PC-3 (cell line): ENCODE data around the gene SRRM2. TPM values are rescaled to one million over a fixed set of nuclear protein-coding genes. Genes with fewer than 3 reads are reported as not detected.

Experiments
- ATAC-seq: fragments of 200-7000 bp; cut with Tn5 transposase; 2 replicates; pipeline ENCODE4 v1.9.1; 2020; ENCODE audit warnings: mild to moderate bottlenecking, moderate library complexity
- Bru-seq: library from RNA; stranded (reverse); fragments of 400-500 nt; gene quantifications from one replicate; lab custom pipeline; 2021; lab: Mats Ljungman, UMichigan
- BruChase-seq, 2 experiments: library from RNA; stranded (reverse); fragments of 400-500 nt; gene quantifications; one replicate each; lab custom pipeline; 2021; lab: Mats Ljungman, UMichigan
- BruUV-seq: library from RNA; stranded (reverse); fragments of 400-500 nt; replicated peaks from 2 replicates; lab custom pipeline; 2021; lab: Mats Ljungman, UMichigan
- CTCF ChIA-PET: fragments of 300-600 bp; sonication (Branson Sonifier 250); formaldehyde crosslinking; loops from one replicate; lab custom pipeline; 2022; ENCODE audit warnings: antibody characterized with exemption; lab: Charles Lee
- POLR2A ChIA-PET: fragments of 300-600 bp; sonication (Branson Sonifier 250); formaldehyde crosslinking; loops from one replicate; lab custom pipeline; 2022; ENCODE audit warnings: antibody characterized with exemption; ENCODE audit not compliant: unreplicated experiment; lab: Charles Lee
- DNase-seq: peaks from one replicate; pipeline ENCODE4 v3.0.0-alpha.2; 2015
- H2AFZ ChIP-seq: fragments of 300-600 bp; sonication (generic); 2 replicates; pipeline ENCODE4 v1.6.0; 2016; ENCODE audit warnings: antibody characterized with exemption, low read length
- H3F3A ChIP-seq: fragments of 300-600 bp; sonication (generic); one replicate; pipeline ENCODE4 v1.6.0; 2017; ENCODE audit warnings: antibody characterized with exemption, low read length, control low read depth, mild to moderate bottlenecking; ENCODE audit not compliant: unreplicated experiment
- H3K27ac ChIP-seq: fragments of 300-600 bp; sonication (generic); 2 replicates; pipeline ENCODE4 v1.5.1; 2016; ENCODE audit warnings: mild to moderate bottlenecking, low read length
- H3K27me3 ChIP-seq: fragments of 300-600 bp; sonication (generic); 2 replicates; pipeline ENCODE4 v1.6.1; 2016; ENCODE audit warnings: low read length, mixed read lengths
- H3K36me3 ChIP-seq: fragments of 300-600 bp; sonication (generic); 2 replicates; pipeline ENCODE4 v1.6.1; 2016; ENCODE audit warnings: low read depth, mixed run types, low read length, mixed read lengths
- H3K4me1 ChIP-seq: fragments of 300-600 bp; sonication (generic); 2 replicates; pipeline ENCODE4 v1.5.1; 2016; ENCODE audit warnings: low read length; ENCODE audit not compliant: insufficient read depth
- H3K4me2 ChIP-seq: fragments of 300-600 bp; sonication (generic); 2 replicates; pipeline ENCODE4 v1.6.0; 2016; ENCODE audit warnings: low read length
- H3K4me3 ChIP-seq: fragments of 300-600 bp; sonication (generic); 2 replicates; pipeline ENCODE4 v1.5.1; 2016; ENCODE audit warnings: mild to moderate bottlenecking, low read length, mixed read lengths
- H3K79me2 ChIP-seq: fragments of 300-600 bp; sonication (generic); 2 replicates; pipeline ENCODE4 v1.6.1; 2017; ENCODE audit warnings: low read length, mixed read lengths
- H3K9ac ChIP-seq: fragments of 300-600 bp; sonication (generic); 2 replicates; pipeline ENCODE4 v1.6.0; 2016; ENCODE audit warnings: mild to moderate bottlenecking, low read length
- H3K9me2 ChIP-seq: fragments of 300-600 bp; sonication (generic); replicated peaks from 2 replicates; pipeline ENCODE4 v1.6.1; 2016; ENCODE audit warnings: mixed run types, low read length, mixed read lengths
- H3K9me3 ChIP-seq: fragments of 300-600 bp; sonication (generic); 2 replicates; pipeline ENCODE4 v1.6.1; 2016; ENCODE audit warnings: low read length, mixed read lengths
- H4K20me1 ChIP-seq: fragments of 300-600 bp; sonication (generic); 2 replicates; pipeline ENCODE4 v1.6.1; 2016; ENCODE audit warnings: low read length, mixed read lengths
- EZH2 ChIP-seq: fragments of 300-600 bp; sonication (generic); IDR thresholded peaks from one replicate; pipeline ENCODE4 v1.6.1; 2017; ENCODE audit warnings: antibody characterized with exemption, mild to moderate bottlenecking, low read length; ENCODE audit not compliant: unreplicated experiment
- EZH2phosphoT487 ChIP-seq: fragments of 300-600 bp; sonication (generic); IDR thresholded peaks from 2 replicates; pipeline ENCODE4 v1.6.1; 2018; ENCODE audit warnings: mild to moderate bottlenecking, antibody characterized with exemption, low read length, borderline replicate concordance
- intact Hi-C: fragments of 100-400 bp; cut with micrococcal nuclease; formaldehyde crosslinking; loops from 2 replicates; pipeline ENCODE4 v1.9.0; 2023
- long read RNA-seq: library from polyadenylated mRNA; unstranded; transcript quantifications from one replicate; pipeline ENCODE4 v2.0.0, GENCODE V29; 2021; ENCODE audit not compliant: unreplicated experiment
- total RNA-seq: library from RNA; depleted of rRNA; stranded (reverse); fragments of >200 nt; gene quantifications from 2 replicates; pipeline ENCODE4 v1.2.3, GENCODE V29; 2014; rRNA removed
- TF ChIP-seq, protein P1 (sequence below): fragments of 300-600 bp; sonication (generic); conservative IDR thresholded peaks from 2 replicates; pipeline ENCODE4 v1.5.1; 2017; ENCODE audit warnings: antibody characterized with exemption, low read depth, mild to moderate bottlenecking, low read length

SRRM2 gene
- total RNA-seq (72.6 and 182 TPM in 2 replicates), Bru-seq, nascent RNA (percentile 97 among the genes with signal in this experiment), BruChase-seq, experiment 1, labeled RNA remaining after a 6-hour chase (percentile 99 among the genes with signal in this experiment), BruChase-seq, experiment 2, labeled RNA remaining after a 2-hour chase (percentile 99 among the genes with signal in this experiment)
- long read RNA-seq, transcript SRRM2-226 (4 exons, 461 nt): major isoform, 10 of 144 reads
- long read RNA-seq, transcript SRRM2-218 (3 exons, 1,759 nt): minor isoform, 5 of 144 reads
- long read RNA-seq, partial matches to known transcripts: 87 of 144 reads
- long read RNA-seq, other reads (novel, unspliced or antisense): 40 of 144 reads

DNA sequence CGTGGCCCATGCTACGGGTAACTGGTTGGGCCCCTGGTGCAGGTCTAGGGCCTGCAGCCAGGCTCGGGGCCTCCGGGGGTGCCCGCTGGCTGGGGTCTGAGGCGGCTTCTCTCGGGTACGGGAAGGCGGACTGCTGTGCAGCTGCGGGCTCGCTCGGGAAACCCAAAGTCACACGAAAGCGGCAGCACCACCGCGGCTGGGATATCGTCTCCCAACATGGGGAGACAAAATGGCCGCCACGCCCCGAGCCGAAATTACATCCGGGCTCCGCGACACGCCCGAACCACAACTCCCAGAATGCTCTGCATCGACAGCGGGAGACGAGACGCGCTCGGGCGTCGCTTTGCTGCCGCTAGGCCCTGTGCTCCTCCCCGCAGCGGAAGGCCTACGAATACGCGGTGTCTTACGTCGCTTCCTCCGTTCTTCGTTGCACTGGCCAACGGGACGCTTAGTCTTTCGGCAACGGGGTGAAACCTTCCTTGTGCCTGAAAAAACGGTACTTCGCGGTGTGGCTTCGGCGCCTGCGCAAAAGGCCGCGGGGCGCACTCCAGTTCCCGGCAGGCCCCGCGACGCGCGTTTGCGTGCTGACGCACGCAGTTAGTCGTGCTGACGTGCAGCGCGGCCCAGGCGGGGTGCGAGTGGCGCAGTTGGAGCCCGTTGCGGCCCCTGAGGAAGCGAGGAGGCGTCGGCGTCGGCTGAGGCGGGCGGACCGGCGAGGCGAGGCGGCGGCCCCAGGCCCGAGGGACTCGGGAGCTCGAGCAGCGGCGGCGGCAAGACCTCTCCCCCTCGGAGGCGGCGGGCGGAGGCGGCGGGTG lies at the start of gene SRRM2:
Gene SRRM2, plus strand, starts transcription at position 604 of the 815 bp plus-strand sequence. CDS start 3,727 bp downstream, outside the sequence.
- CTCF ChIA-PET: no interaction called here
- Histone ChIP-seq H3K9me3 (no peaks in the 10 kb centered on the region), H3K4me3 (peak within 1 kb of the TSS; percentile 89), H3K4me2 (peak within 1 kb of the TSS; percentile 98), H2AFZ (peak within 1 kb of the TSS; percentile 87), H3K36me3 (peaks cover 8% of the 10 kb centered on the region; the same call in 1 of the 2 replicates), H3K9me2 (no peaks in the 10 kb centered on the region), H3K27ac (peak within 1 kb of the TSS; percentile 93), H3K79me2 (peaks cover 58% of the 10 kb centered on the region), H3K4me1 (peaks cover 23% of the 10 kb centered on the region), H4K20me1 (peaks cover 43% of the 10 kb centered on the region), H3K9ac (peak within 1 kb of the TSS; percentile 95), H3K27me3 (no peaks in the 10 kb centered on the region), H3F3A (no peaks in the 10 kb centered on the region)
- BruUV-seq: no TSS peak
- peak; percentile 89 for DNase-seq
- intact Hi-C loops: no loop called here
- POLR2A ChIA-PET: interaction anchor here (0.6 kb wide), 1 partner anchor 22 kb away, joined by 6 read pairs; no protein-coding TSS in a partner anchor
- ATAC-seq: peak; percentile 95
- TF ChIP-seq EZH2 (no peak), EZH2phosphoT487 (no peak)
- TF ChIP-seq, protein P1, sequence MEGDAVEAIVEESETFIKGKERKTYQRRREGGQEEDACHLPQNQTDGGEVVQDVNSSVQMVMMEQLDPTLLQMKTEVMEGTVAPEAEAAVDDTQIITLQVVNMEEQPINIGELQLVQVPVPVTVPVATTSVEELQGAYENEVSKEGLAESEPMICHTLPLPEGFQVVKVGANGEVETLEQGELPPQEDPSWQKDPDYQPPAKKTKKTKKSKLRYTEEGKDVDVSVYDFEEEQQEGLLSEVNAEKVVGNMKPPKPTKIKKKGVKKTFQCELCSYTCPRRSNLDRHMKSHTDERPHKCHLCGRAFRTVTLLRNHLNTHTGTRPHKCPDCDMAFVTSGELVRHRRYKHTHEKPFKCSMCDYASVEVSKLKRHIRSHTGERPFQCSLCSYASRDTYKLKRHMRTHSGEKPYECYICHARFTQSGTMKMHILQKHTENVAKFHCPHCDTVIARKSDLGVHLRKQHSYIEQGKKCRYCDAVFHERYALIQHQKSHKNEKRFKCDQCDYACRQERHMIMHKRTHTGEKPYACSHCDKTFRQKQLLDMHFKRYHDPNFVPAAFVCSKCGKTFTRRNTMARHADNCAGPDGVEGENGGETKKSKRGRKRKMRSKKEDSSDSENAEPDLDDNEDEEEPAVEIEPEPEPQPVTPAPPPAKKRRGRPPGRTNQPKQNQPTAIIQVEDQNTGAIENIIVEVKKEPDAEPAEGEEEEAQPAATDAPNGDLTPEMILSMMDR: no peak

DNA sequence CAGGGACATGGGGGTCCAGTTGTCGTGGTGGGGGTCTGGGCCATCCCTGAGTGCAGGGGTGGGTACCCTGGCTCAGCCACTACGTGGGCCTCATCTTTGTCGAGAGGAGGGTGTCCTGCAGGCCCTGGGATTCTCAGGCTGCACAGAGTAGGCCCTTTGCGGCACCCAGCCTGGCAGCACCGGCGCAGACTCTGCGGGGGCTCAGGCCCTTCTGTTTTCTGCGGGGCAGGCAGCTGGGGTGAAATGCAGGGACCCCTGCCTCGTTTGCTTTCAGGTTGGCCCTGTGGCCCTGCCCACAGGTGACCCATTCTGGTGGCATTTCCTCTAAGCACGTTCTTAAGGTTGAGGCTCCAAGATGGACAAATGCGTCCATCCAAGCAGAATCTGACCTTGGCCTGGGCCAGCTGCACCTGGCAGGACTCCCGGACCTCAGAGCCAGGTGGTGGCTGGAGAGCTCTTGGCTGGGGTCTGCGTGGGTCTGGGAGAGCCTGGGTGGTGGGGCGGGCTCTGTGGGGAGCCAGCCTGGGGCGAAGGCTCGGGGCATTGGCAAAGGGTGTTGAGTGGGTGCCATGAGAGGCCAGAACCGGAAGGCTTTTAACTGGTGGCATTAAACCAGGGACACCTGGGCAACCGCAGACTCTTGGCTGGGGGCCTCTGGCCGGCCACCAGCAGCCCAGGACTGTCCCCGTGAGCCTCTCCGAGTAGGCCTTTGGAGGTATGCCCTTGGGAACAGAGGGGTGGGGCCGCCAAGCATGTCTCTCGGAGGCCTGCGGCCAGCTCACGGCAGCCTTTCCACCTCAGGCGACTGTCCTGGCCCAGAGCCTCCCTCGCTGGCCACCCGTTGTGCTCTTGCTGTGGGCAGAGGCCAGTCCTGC lies 49.3 kb upstream of the SRRM2 start:
- intact Hi-C loops: no loop called here
- Histone ChIP-seq H4K20me1 (no peaks in the 10 kb centered on the region), H3K27me3 (no peaks in the 10 kb centered on the region), H3K4me1 (no peaks in the 10 kb centered on the region), H3K9me3 (no peaks in the 10 kb centered on the region), H3K27ac (no peak overlapping the region), H3K9me2 (no peaks in the 10 kb centered on the region), H3K9ac (no peak overlapping the region), H3K4me3 (no peak overlapping the region), H3K4me2 (no peak overlapping the region), H2AFZ (no peak overlapping the region), H3F3A (no peaks in the 10 kb centered on the region), H3K36me3 (no peaks in the 10 kb centered on the region; the same call in 1 of the 2 replicates), H3K79me2 (no peaks in the 10 kb centered on the region)
- BruUV-seq: no TSS peak
- POLR2A ChIA-PET: no interaction called here
- TF ChIP-seq EZH2: no peak
- TF ChIP-seq, protein P1: no peak
- CTCF ChIA-PET: no interaction called here
- ATAC-seq (no peak), DNase-seq (no peak)
